A673 (cell line): Measurements from ENCODE around the gene CYP17A1.

Experiments
- EZH2 ChIP-seq: fragments of 200-600 bp; sonication (generic); IDR thresholded peaks from 2 replicates; pipeline ENCODE4 v1.6.1; 2017; ENCODE audit warnings: borderline replicate concordance, low read depth, mild to moderate bottlenecking, mixed read lengths, antibody characterized with exemption, low read length; ENCODE audit not compliant: poor library complexity, severe bottlenecking
- TF ChIP-seq, protein P1 (sequence below): fragments of 300-800, 200-600 bp; sonication (generic); conservative IDR thresholded peaks from 2 replicates; pipeline ENCODE4 v1.5.1; 2017; ENCODE audit warnings: low read depth, mild to moderate bottlenecking, antibody characterized with exemption, low read length, moderate library complexity, mixed read lengths

- TF ChIP-seq, protein P1, sequence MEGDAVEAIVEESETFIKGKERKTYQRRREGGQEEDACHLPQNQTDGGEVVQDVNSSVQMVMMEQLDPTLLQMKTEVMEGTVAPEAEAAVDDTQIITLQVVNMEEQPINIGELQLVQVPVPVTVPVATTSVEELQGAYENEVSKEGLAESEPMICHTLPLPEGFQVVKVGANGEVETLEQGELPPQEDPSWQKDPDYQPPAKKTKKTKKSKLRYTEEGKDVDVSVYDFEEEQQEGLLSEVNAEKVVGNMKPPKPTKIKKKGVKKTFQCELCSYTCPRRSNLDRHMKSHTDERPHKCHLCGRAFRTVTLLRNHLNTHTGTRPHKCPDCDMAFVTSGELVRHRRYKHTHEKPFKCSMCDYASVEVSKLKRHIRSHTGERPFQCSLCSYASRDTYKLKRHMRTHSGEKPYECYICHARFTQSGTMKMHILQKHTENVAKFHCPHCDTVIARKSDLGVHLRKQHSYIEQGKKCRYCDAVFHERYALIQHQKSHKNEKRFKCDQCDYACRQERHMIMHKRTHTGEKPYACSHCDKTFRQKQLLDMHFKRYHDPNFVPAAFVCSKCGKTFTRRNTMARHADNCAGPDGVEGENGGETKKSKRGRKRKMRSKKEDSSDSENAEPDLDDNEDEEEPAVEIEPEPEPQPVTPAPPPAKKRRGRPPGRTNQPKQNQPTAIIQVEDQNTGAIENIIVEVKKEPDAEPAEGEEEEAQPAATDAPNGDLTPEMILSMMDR, result no peak
- no peak for TF ChIP-seq EZH2
These were observed 12.5 kb downstream of the CYP17A1 start for GRCh38 chr10:102824664-102825063.
